Measurements from ENCODE around the gene GLT8D2.
"Not testable (repeated sequence)": the region's sequence is repeated elsewhere in the genome, so short reads cannot be mapped to it uniquely, and the experiment has no call there.

The GLT8D2 gene

DNA sequence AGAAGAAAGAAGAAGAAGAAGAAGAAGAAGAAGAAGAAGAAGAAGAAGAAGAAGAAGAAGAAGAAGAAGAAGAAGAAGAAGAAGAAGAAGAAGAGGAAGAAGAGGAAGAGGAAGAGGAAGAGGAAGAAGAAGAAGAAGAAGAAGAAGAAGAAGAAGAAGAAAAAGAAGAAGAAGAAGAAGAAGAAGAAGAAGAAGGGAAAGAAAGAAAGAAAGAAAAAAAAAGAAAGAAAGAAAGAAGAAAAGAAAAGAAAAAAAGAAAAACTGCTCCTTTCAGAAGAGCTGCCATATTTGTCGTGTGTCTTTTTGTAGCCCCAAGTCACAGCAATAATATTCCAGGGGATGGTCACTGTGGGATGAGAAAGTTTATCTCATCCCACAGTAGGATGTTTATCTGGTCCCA, 28.1 kb downstream of the GLT8D2 start:
- DNase-seq; H3K4me1 ChIP-seq (ENCODE audit: control insufficient read depth, insufficient read depth, low read depth, low read length); H2BK15ac ChIP-seq (ENCODE audit: low read depth, poor library complexity, severe bottlenecking); H4K91ac ChIP-seq (ENCODE audit: low read length); H3K4ac ChIP-seq (ENCODE audit: low read depth in 1 of 2, low read length in 2 of 2); H3K23ac ChIP-seq (ENCODE audit: low read length in 2 of 2); H3K36me3 ChIP-seq (ENCODE audit: control insufficient read depth in 1 of 2, insufficient read depth in 2 of 2, low read depth in 1 of 2, low read length in 2 of 2); H3K4me3 ChIP-seq (ENCODE audit: insufficient read depth in 1 of 2, low read depth in 1 of 2, low read length in 2 of 2); H2BK120ac ChIP-seq (ENCODE audit: low read depth, low read length); H2AFZ ChIP-seq (ENCODE audit: low read depth, low read length); H3K27me3 ChIP-seq (ENCODE audit: control insufficient read depth in 1 of 2, insufficient read depth in 1 of 2, low read length in 2 of 2); H4K8ac ChIP-seq (ENCODE audit: low read length); H2BK12ac ChIP-seq (ENCODE audit: low read length in 2 of 2); H3K9me3 ChIP-seq (ENCODE audit: control insufficient read depth, low read length); H3K9ac ChIP-seq (ENCODE audit: low read length); H3K4me2 ChIP-seq (ENCODE audit: low read length, poor library complexity, severe bottlenecking); H3K27ac ChIP-seq (ENCODE audit: low read length, poor library complexity, severe bottlenecking); H3K14ac ChIP-seq (ENCODE audit: low read length in 2 of 2); H3K79me1 ChIP-seq (replicated peaks; ENCODE audit: low read length, poor library complexity, severe bottlenecking); H2AK5ac ChIP-seq (ENCODE audit: low read length, severe bottlenecking); H3K18ac ChIP-seq (ENCODE audit: low read depth in 1 of 2, low read length in 2 of 2); H2BK5ac ChIP-seq (ENCODE audit: low read depth, low read length, poor library complexity, severe bottlenecking): not testable (repeated sequence)
- 89% methylated on average over 1 of the region's 1 CpG for WGBS

GRCh38 chr12:104012331-104012730, 37.7 kb downstream of the GLT8D2 start:
- Histone ChIP-seq H3K9me3 (ENCODE audit: control insufficient read depth, low read length) (no peaks in the 10 kb centered on the region), H4K8ac (ENCODE audit: low read length) (no peak overlapping the region), H4K91ac (ENCODE audit: low read length) (no peak overlapping the region), H3K27ac (ENCODE audit: low read length, poor library complexity, severe bottlenecking) (no peak overlapping the region), H2BK15ac (ENCODE audit: low read depth, poor library complexity, severe bottlenecking) (no peak overlapping the region), H3K4me3 (ENCODE audit: insufficient read depth in 1 of 2, low read depth in 1 of 2, low read length in 2 of 2) (no peak overlapping the region), H3K9ac (ENCODE audit: low read length) (no peak overlapping the region), H2BK5ac (ENCODE audit: low read depth, low read length, poor library complexity, severe bottlenecking) (no peak overlapping the region), H3K27me3 (ENCODE audit: control insufficient read depth in 1 of 2, insufficient read depth in 1 of 2, low read length in 2 of 2) (no peaks in the 10 kb centered on the region), H2AK5ac (ENCODE audit: low read length, severe bottlenecking) (no peak overlapping the region), H3K18ac (ENCODE audit: low read depth in 1 of 2, low read length in 2 of 2) (no peak overlapping the region), H2AFZ (ENCODE audit: low read depth, low read length) (no peak overlapping the region), H3K14ac (ENCODE audit: low read length in 2 of 2) (no peak overlapping the region), H3K4me1 (ENCODE audit: control insufficient read depth, insufficient read depth, low read depth, low read length) (peaks cover 4% of the 10 kb centered on the region), H3K4ac (ENCODE audit: low read depth in 1 of 2, low read length in 2 of 2) (no peak overlapping the region), H3K4me2 (ENCODE audit: low read length, poor library complexity, severe bottlenecking) (no peak overlapping the region), H2BK12ac (ENCODE audit: low read length in 2 of 2) (no peak overlapping the region), H3K36me3 (ENCODE audit: control insufficient read depth in 1 of 2, insufficient read depth in 2 of 2, low read depth in 1 of 2, low read length in 2 of 2) (peaks cover 18 to 19% of the 10 kb centered on the region in 2 experiments), H3K79me1 (replicated peaks; ENCODE audit: low read length, poor library complexity, severe bottlenecking) (no peaks in the 10 kb centered on the region), H2BK120ac (ENCODE audit: low read depth, low read length) (no peak overlapping the region), H3K23ac (ENCODE audit: low read length in 2 of 2) (no peak overlapping the region)
- no peak for DNase-seq
- 64% methylated on average over 3 of the region's 4 CpGs for WGBS

DNA sequence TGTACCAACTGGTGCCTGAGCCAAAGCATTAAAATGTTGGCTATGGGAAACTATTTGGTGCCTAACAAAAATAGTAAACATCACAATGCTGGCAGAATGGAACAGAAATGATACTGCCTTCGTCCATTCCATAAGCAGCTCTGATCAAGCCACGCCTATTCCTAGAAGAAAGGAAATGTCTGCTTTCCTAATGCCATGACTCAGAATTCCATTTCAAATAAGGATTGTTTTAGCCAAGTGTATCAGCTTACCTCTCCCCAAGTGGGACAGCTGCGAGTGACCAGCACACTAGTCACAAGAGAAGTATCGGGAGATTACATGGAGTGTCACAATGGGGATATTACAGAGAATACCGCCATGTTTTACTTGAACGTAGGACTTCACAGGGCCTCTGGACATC, 38.7 kb downstream of the GLT8D2 start:
- Histone ChIP-seq H3K27me3 (ENCODE audit: control insufficient read depth in 1 of 2, insufficient read depth in 1 of 2, low read length in 2 of 2) (no peaks in the 10 kb centered on the region), H3K23ac (ENCODE audit: low read length in 2 of 2) (no peak overlapping the region), H3K27ac (ENCODE audit: low read length, poor library complexity, severe bottlenecking) (peak overlapping the region; percentile 35), H2BK15ac (ENCODE audit: low read depth, poor library complexity, severe bottlenecking) (no peak overlapping the region), H3K9me3 (ENCODE audit: control insufficient read depth, low read length) (no peaks in the 10 kb centered on the region), H3K79me1 (replicated peaks; ENCODE audit: low read length, poor library complexity, severe bottlenecking) (no peaks in the 10 kb centered on the region), H2BK120ac (ENCODE audit: low read depth, low read length) (no peak overlapping the region), H2AK5ac (ENCODE audit: low read length, severe bottlenecking) (no peak overlapping the region), H3K4me3 (ENCODE audit: insufficient read depth in 1 of 2, low read depth in 1 of 2, low read length in 2 of 2) (peak overlapping the region in 1 of 2 experiments; percentile 34), H3K14ac (ENCODE audit: low read length in 2 of 2) (no peak overlapping the region), H3K18ac (ENCODE audit: low read depth in 1 of 2, low read length in 2 of 2) (peak overlapping the region in 1 of 2 experiments; percentile 81), H4K91ac (ENCODE audit: low read length) (no peak overlapping the region), H3K4me2 (ENCODE audit: low read length, poor library complexity, severe bottlenecking) (no peak overlapping the region), H3K4me1 (ENCODE audit: control insufficient read depth, insufficient read depth, low read depth, low read length) (peaks cover 4% of the 10 kb centered on the region), H3K4ac (ENCODE audit: low read depth in 1 of 2, low read length in 2 of 2) (no peak overlapping the region), H4K8ac (ENCODE audit: low read length) (no peak overlapping the region), H2BK12ac (ENCODE audit: low read length in 2 of 2) (peak overlapping the region in 1 of 2 experiments; percentile 2), H3K36me3 (ENCODE audit: control insufficient read depth in 1 of 2, insufficient read depth in 2 of 2, low read depth in 1 of 2, low read length in 2 of 2) (peaks cover 18 to 19% of the 10 kb centered on the region in 2 experiments), H3K9ac (ENCODE audit: low read length) (peak overlapping the region; percentile 42), H2BK5ac (ENCODE audit: low read depth, low read length, poor library complexity, severe bottlenecking) (no peak overlapping the region), H2AFZ (ENCODE audit: low read depth, low read length) (no peak overlapping the region)
- WGBS, result 27% methylated on average over 4 of the region's 6 CpGs
- peak; percentile 82 for DNase-seq

DNA sequence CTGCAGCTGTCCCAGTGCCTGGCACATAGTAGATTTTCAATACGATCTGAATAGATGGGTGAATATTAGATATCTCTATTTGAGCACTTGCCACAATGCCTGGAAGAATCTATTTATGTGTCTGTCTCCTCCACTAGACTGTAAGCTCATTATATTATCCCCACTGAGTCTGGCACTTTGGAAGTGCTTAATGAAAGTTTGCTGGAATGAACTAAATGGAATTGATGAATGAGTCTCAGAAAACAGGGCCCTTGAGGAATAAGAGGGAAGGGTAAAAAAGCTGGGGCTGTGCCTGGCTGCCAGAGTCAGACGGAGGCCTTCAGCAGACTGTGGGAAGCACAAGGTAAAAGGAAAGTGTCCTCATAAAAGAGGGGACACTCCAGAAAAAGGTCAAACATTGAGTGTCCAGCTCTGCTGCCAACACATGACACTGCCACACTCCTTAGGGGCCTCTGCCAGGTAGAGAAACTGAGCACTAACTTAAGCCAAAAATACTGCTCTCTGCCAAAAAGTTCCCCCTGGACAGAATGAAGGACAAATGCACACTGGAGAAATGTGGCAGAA, 39.3 kb downstream of the GLT8D2 start:
- peak overlapping the region; percentile 2 to 4 for H2BK12ac ChIP-seq (ENCODE audit: low read length in 2 of 2)
- H2BK15ac ChIP-seq (ENCODE audit: low read depth, poor library complexity, severe bottlenecking), result no peak overlapping the region
- no peak overlapping the region for H3K4me2 ChIP-seq (ENCODE audit: low read length, poor library complexity, severe bottlenecking)
- H3K14ac ChIP-seq (ENCODE audit: low read length in 2 of 2), result no peak overlapping the region
- peaks cover 18 to 19% of the 10 kb centered on the region in 2 experiments for H3K36me3 ChIP-seq (ENCODE audit: control insufficient read depth in 1 of 2, insufficient read depth in 2 of 2, low read depth in 1 of 2, low read length in 2 of 2)
- H2BK5ac ChIP-seq (ENCODE audit: low read depth, low read length, poor library complexity, severe bottlenecking), result no peak overlapping the region
- no peaks in the 10 kb centered on the region for H3K79me1 ChIP-seq (replicated peaks; ENCODE audit: low read length, poor library complexity, severe bottlenecking)
- H3K18ac ChIP-seq (ENCODE audit: low read depth in 1 of 2, low read length in 2 of 2), result peak overlapping the region in 1 of 2 experiments; percentile 81
- peak overlapping the region in 1 of 2 experiments; percentile 34 for H3K4me3 ChIP-seq (ENCODE audit: insufficient read depth in 1 of 2, low read depth in 1 of 2, low read length in 2 of 2)
- no peaks in the 10 kb centered on the region for H3K27me3 ChIP-seq (ENCODE audit: control insufficient read depth in 1 of 2, insufficient read depth in 1 of 2, low read length in 2 of 2)
- peak overlapping the region in 1 of 2 experiments; percentile 29 for H3K4ac ChIP-seq (ENCODE audit: low read depth in 1 of 2, low read length in 2 of 2)
- H2AFZ ChIP-seq (ENCODE audit: low read depth, low read length), result no peak overlapping the region
- no peak overlapping the region for H3K23ac ChIP-seq (ENCODE audit: low read length in 2 of 2)
- H4K8ac ChIP-seq (ENCODE audit: low read length), result peak overlapping the region; percentile 13
- peak overlapping the region; percentile 4 for H4K91ac ChIP-seq (ENCODE audit: low read length)
- peak overlapping the region; percentile 42 for H3K9ac ChIP-seq (ENCODE audit: low read length)
- H2BK120ac ChIP-seq (ENCODE audit: low read depth, low read length), result peak overlapping the region; percentile 27
- H2AK5ac ChIP-seq (ENCODE audit: low read length, severe bottlenecking), result peak overlapping the region; percentile 50
- peaks cover 4% of the 10 kb centered on the region for H3K4me1 ChIP-seq (ENCODE audit: control insufficient read depth, insufficient read depth, low read depth, low read length)
- H3K27ac ChIP-seq (ENCODE audit: low read length, poor library complexity, severe bottlenecking), result peak overlapping the region; percentile 35
- WGBS, result 92% methylated on average over 2 of the region's 2 CpGs
- H3K9me3 ChIP-seq (ENCODE audit: control insufficient read depth, low read length), result no peaks in the 10 kb centered on the region
- no peak for DNase-seq
